H1 (cell line): ENCODE data around the gene ZSCAN10. TPM values are rescaled to one million over a fixed set of nuclear protein-coding genes. Genes with fewer than 3 reads are reported as not detected.

ENCODE experiments used
- CTCF ChIA-PET: fragments of 300-600 bp; sonication (Branson Sonifier 250); formaldehyde crosslinking; loops from one replicate; lab custom pipeline; 2021; ENCODE audit not compliant: partially characterized antibody; lab: Charles Lee
- POLR2A ChIA-PET: fragments of 300-600 bp; sonication (Branson Sonifier 250); formaldehyde crosslinking; loops from one replicate; lab custom pipeline; 2021; ENCODE audit warnings: inconsistent platforms; ENCODE audit not compliant: partially characterized antibody; lab: Charles Lee
- DNase-seq, 2 experiments: peaks; one replicate each; pipeline versions ENCODE4 v3.0.0 to v3.0.0-alpha.2; 2010 to 2022; ENCODE audit warnings: low spot score in 2 of 2, low read depth in 1 of 2, mixed read lengths in 1 of 2
- FAIRE-seq: peaks from 2 replicates; lab custom pipeline; 2011; peaks lifted over from hg19 to GRCh38; lab: Jason Lieb, UNC
- H2AFZ ChIP-seq: 2 replicates; pipeline ENCODE4 v1.8.1; 2012; ENCODE audit warnings: low read length, inconsistent platforms
- H2AK5ac ChIP-seq: 2 replicates; pipeline ENCODE4 v1.6.1; 2013; ENCODE audit warnings: low read depth, low read length
- H2BK120ac ChIP-seq: replicated peaks from 2 replicates; pipeline ENCODE3; 2013; ENCODE audit warnings: low read depth, low read length, inconsistent platforms
- H2BK12ac ChIP-seq: 2 replicates; pipeline ENCODE4 v1.6.1; 2013; ENCODE audit warnings: low read depth, low read length
- H2BK15ac ChIP-seq: 2 replicates; pipeline ENCODE4 v1.6.1; 2013; ENCODE audit warnings: low read length
- H2BK20ac ChIP-seq: 2 replicates; pipeline ENCODE4 v1.6.1; 2013; ENCODE audit warnings: low read length
- H2BK5ac ChIP-seq: 2 replicates; pipeline ENCODE4 v1.6.1; 2013; ENCODE audit warnings: low read depth, low read length
- H3K14ac ChIP-seq: 2 replicates; pipeline ENCODE4 v1.6.1; 2013; ENCODE audit warnings: inconsistent platforms; ENCODE audit not compliant: insufficient read length
- H3K18ac ChIP-seq: 2 replicates; pipeline ENCODE4 v1.6.1; 2013; ENCODE audit warnings: low read length; ENCODE audit errors: extremely low read depth
- H3K23ac ChIP-seq: 2 replicates; pipeline ENCODE4 v1.6.1; 2013; ENCODE audit warnings: inconsistent platforms; ENCODE audit not compliant: insufficient read length
- H3K23me2 ChIP-seq: 2 replicates; pipeline ENCODE4 v1.6.1; 2013; ENCODE audit warnings: low read depth, low read length
- H3K27ac ChIP-seq: 2 replicates; pipeline ENCODE4 v1.6.1; 2011; ENCODE audit warnings: low read depth, low read length, inconsistent platforms
- H3K27me3 ChIP-seq, 4 experiments: replicated peaks in 1 of 4; 1 replicate in 1 of 4; 2 replicates in 3 of 4; pipeline versions ENCODE4 v1.6.1 to v1.8.1; 2011 to 2013; ENCODE audit warnings: low read length in 3 of 4, mild to moderate bottlenecking in 3 of 4, inconsistent platforms in 2 of 4, mixed read lengths in 2 of 4, moderate library complexity in 1 of 4; ENCODE audit not compliant: control insufficient read depth in 3 of 4, insufficient read depth in 3 of 4; ENCODE audit errors: extremely low read depth in 1 of 4
- H3K36me3 ChIP-seq, 4 experiments: 2 replicates each; pipeline versions ENCODE4 v1.6.1 to v1.8.1; 2011 to 2013; ENCODE audit warnings: mild to moderate bottlenecking in 4 of 4, low read length in 3 of 4, moderate library complexity in 2 of 4, control low read depth in 1 of 4, inconsistent platforms in 1 of 4; ENCODE audit not compliant: insufficient read depth in 4 of 4, control insufficient read depth in 2 of 4
- H3K4ac ChIP-seq: replicated peaks from 2 replicates; pipeline ENCODE3; 2013; ENCODE audit warnings: low read length, low read depth, mixed read lengths, inconsistent platforms; ENCODE audit not compliant: insufficient read length
- H3K4me1 ChIP-seq, 4 experiments: replicated peaks in 1 of 4; 1 replicate in 1 of 4; 2 replicates in 3 of 4; pipeline versions ENCODE4 v1.6.1 to v1.8.1; 2011 to 2013; ENCODE audit warnings: low read length in 3 of 4, inconsistent platforms in 2 of 4, mixed read lengths in 1 of 4; ENCODE audit not compliant: insufficient read depth in 4 of 4, control insufficient read depth in 3 of 4
- H3K4me2 ChIP-seq, 2 experiments: 2 replicates each; pipeline versions ENCODE4 v1.6.1 to v1.8.1; 2011 to 2013; ENCODE audit warnings: low read depth in 2 of 2, low read length in 2 of 2, control low read depth in 1 of 2, inconsistent platforms in 1 of 2, mild to moderate bottlenecking in 1 of 2; ENCODE audit not compliant: insufficient read depth in 1 of 2
- H3K4me3 ChIP-seq, 4 experiments: fragments of 200-600, 300-600 bp in 1 of 4; sonication (generic), shearing (Covaris generic), sonication (Bioruptor Twin) in 1 of 4; 2 replicates each; pipeline versions ENCODE4 v1.5.1 to v1.8.1; 2011 to 2016; ENCODE audit warnings: low read length in 4 of 4, low read depth in 3 of 4, control low read depth in 2 of 4, inconsistent platforms in 2 of 4, mild to moderate bottlenecking in 2 of 4, mixed read lengths in 1 of 4, moderate library complexity in 1 of 4; ENCODE audit not compliant: insufficient read depth in 2 of 4; ENCODE audit errors: extremely low read depth in 1 of 4
- H3K56ac ChIP-seq: replicated peaks from 2 replicates; pipeline ENCODE3; 2013; ENCODE audit warnings: low read depth, mild to moderate bottlenecking, mixed read lengths, low read length, inconsistent platforms; ENCODE audit not compliant: insufficient read length
- H3K79me1 ChIP-seq: 2 replicates; pipeline ENCODE4 v1.6.1; 2013; ENCODE audit warnings: low read depth, low read length, control low read depth
- H3K79me2 ChIP-seq, 2 experiments: 2 replicates each; pipeline versions ENCODE4 v1.6.1 to v1.8.1; 2012 to 2013; ENCODE audit warnings: low read length in 2 of 2, mild to moderate bottlenecking in 2 of 2, inconsistent platforms in 1 of 2; ENCODE audit not compliant: insufficient read depth in 2 of 2, control insufficient read depth in 1 of 2
- H3K9ac ChIP-seq, 4 experiments: replicated peaks in 1 of 4; 1 replicate in 1 of 4; 2 replicates in 3 of 4; pipeline versions ENCODE4 v1.6.1 to v1.8.1; 2011 to 2013; ENCODE audit warnings: low read depth in 3 of 4, low read length in 3 of 4, control low read depth in 2 of 4, mild to moderate bottlenecking in 2 of 4, moderate library complexity in 2 of 4, inconsistent platforms in 1 of 4; ENCODE audit errors: extremely low read depth in 1 of 4
- H3K9me3 ChIP-seq, 2 experiments: 2 replicates each; pipeline versions ENCODE4 v1.6.1 to v1.8.1; 2012 to 2013; ENCODE audit warnings: mild to moderate bottlenecking in 2 of 2, moderate library complexity in 2 of 2, control low read depth in 1 of 2, inconsistent platforms in 1 of 2, low read depth in 1 of 2, low read length in 1 of 2, mixed read lengths in 1 of 2; ENCODE audit not compliant: insufficient read depth in 2 of 2
- H4K20me1 ChIP-seq, 2 experiments: replicated peaks in 1 of 2; 2 replicates each; pipeline versions ENCODE3 to v1.8.1; 2011 to 2013; ENCODE audit warnings: inconsistent platforms in 2 of 2, low read length in 2 of 2, mild to moderate bottlenecking in 1 of 2; ENCODE audit not compliant: insufficient read depth in 2 of 2, control insufficient read depth in 1 of 2
- H4K5ac ChIP-seq: 2 replicates; pipeline ENCODE4 v1.6.1; 2013; ENCODE audit warnings: low read length, low read depth, mixed read lengths, inconsistent platforms; ENCODE audit not compliant: insufficient read length
- H4K8ac ChIP-seq: 2 replicates; pipeline ENCODE4 v1.8.0; 2013; ENCODE audit warnings: mild to moderate bottlenecking, moderate library complexity, low read length, inconsistent platforms; ENCODE audit not compliant: insufficient read depth; ENCODE audit errors: extremely low read depth
- H4K91ac ChIP-seq: replicated peaks from 2 replicates; pipeline ENCODE3; 2013; ENCODE audit warnings: low read length, mixed read lengths, inconsistent platforms; ENCODE audit not compliant: insufficient read length
- CBX8 ChIP-seq: fragments of 300-800, 300-1000 bp; sonication (generic); IDR thresholded peaks from 2 replicates; pipeline ENCODE4 v1.7.1; 2016; ENCODE audit warnings: low read depth, low read length, borderline replicate concordance
- KDM4A ChIP-seq: IDR thresholded peaks from one replicate; pipeline ENCODE4 v1.7.1; 2012; ENCODE audit warnings: low read depth, mild to moderate bottlenecking, moderate library complexity, low read length, inconsistent platforms; ENCODE audit not compliant: severe bottlenecking
- WGBS, 2 experiments: shearing (Covaris generic) in 1 of 2; methylation state at CpG; one replicate each; pipeline versions ENCODE4 v1.1.6 to v1.1.7; 2013 to 2015; ENCODE audit warnings: low lambda C conversion rate in 2 of 2, mixed read lengths in 2 of 2, inconsistent platforms in 1 of 2, low coverage in 1 of 2, missing lambda C conversion rate in 1 of 2; ENCODE audit not compliant: insufficient replicate concordance in 2 of 2, insufficient coverage in 1 of 2, insufficient read length in 1 of 2; ENCODE audit errors: extremely low coverage in 1 of 2, missing lambda C conversion rate in 1 of 2; 5-methylcytosine and 5-hydroxymethylcytosine counted together
- polyA plus RNA-seq, 7 experiments: library from polyadenylated mRNA; depleted of rRNA in 3 of 7; stranded (reverse) in 5 of 7; unstranded in 2 of 7; fragments of >200 nt in 5 of 7; fragments of 200-250 nt in 2 of 7; gene quantifications; 1 replicate in 5 of 7; 2 replicates in 1 of 7; 4 replicates in 1 of 7; pipeline versions ENCODE4 v1.2.1 to v1.2.3, GENCODE V29; 2011 to 2013; ENCODE audit warnings: missing spikeins in 2 of 7, mixed read lengths in 2 of 7
- total RNA-seq: library from RNA; stranded (reverse); fragmentation: NEBNext Ultra II Directional; extraction: Animal tissue kit (Norgen Biotek cat#: 25700); gene quantifications from 2 replicates; pipeline ENCODE4 v1.2.1, GENCODE V29; 2021

Gene ZSCAN10
- total and polyA plus RNA-seq, 2 of the 8 experiments (the other 6 are each of a cell fraction or from before 2014, with no cell fraction given), result 209 to 314 TPM

DNA sequence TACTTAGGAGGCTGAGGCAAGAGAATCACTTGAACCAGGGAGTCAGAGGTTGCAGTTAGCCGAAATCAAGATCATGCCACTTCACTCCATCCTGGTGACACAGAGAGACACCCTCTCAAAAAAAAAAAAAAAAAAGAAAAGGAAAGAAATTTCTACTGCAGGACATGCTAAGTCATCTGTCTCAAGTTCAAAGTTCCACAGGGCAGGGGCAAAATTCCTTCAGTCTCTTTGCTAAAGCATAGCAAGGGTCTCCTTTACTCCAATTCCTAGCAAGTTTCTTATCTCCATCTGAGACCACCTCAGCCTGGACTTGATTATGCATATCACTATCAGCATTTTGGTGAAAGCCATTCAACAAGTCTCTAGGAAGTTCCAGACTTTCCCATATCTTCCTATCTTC, 14.6 kb downstream of the ZSCAN10 start:
- Histone ChIP-seq H4K5ac (no peak overlapping the region), H3K56ac (no peak overlapping the region), H3K23me2 (no peaks in the 10 kb centered on the region), H4K91ac (no peak overlapping the region), H4K8ac (no peak overlapping the region), H3K4me3 (no peak overlapping the region), H2AK5ac (no peak overlapping the region), H3K36me3 (peaks cover 7 to 18% (median 11%) of the 10 kb centered on the region in 4 experiments; a peak in 7 of 8 replicates), H2AFZ (no peak overlapping the region), H3K9me3 (no peaks in the 10 kb centered on the region), H2BK12ac (no peak overlapping the region), H3K14ac (no peak overlapping the region), H3K27ac (no peak overlapping the region), H3K27me3 (no peaks in the 10 kb centered on the region), H2BK5ac (no peak overlapping the region), H4K20me1 (peaks cover 10 to 12% of the 10 kb centered on the region in 2 experiments), H2BK20ac (no peak overlapping the region), H3K4me1 (peaks cover 0 to 6% (median 5%) of the 10 kb centered on the region in 4 experiments; a peak in 6 of 7 replicates), H3K79me2 (no peaks in the 10 kb centered on the region; a peak in 1 of 4 replicates), H3K4me2 (no peak overlapping the region), H3K79me1 (peaks cover 3% of the 10 kb centered on the region), H2BK15ac (no peak overlapping the region), H3K23ac (no peak overlapping the region), H3K4ac (no peak overlapping the region), H3K9ac (no peak overlapping the region), H3K18ac (no peak overlapping the region), H2BK120ac (no peak overlapping the region)
- no peak for FAIRE-seq
- POLR2A ChIA-PET, result interaction anchor here (1.0 to 1.1 kb wide), 3 partner anchors 9 to 37 kb away, joined by 3 to 5 read pairs (median 4); no protein-coding TSS in a partner anchor
- CTCF ChIA-PET, result interaction anchor here (1.9 to 2.8 kb wide), 2 partner anchors 26 to 54 kb away, joined by 5 to 16 read pairs; no protein-coding TSS in a partner anchor
- TF ChIP-seq CBX8 (no peak), KDM4A (no peak)
- WGBS, 2 experiments, result 80% methylated on average over 1 of the region's 1 CpG; no CpG with 5 or more reads in 1 of the 2 experiments
- no peak for DNase-seq
